Type B pancreatic cell (in vitro differentiated cells): ENCODE measurements around the gene CCDC57. TPM values are rescaled to one million over a fixed set of nuclear protein-coding genes. Genes with fewer than 3 reads are reported as not detected.

Experiments
- DNase-seq: peaks from one replicate; pipeline ENCODE4 v3.0.0; 2021; ENCODE audit warnings: mixed read lengths; ENCODE audit not compliant: unreplicated experiment; ENCODE audit errors: extremely low spot score
- H3K27ac Mint-ChIP-seq: 2 replicates; pipeline ENCODE4 v1.8.0; 2021; ENCODE audit warnings: mild to moderate bottlenecking, mixed read lengths
- H3K27me3 Mint-ChIP-seq: 2 replicates; pipeline ENCODE4 v1.8.0; 2021; ENCODE audit warnings: mixed read lengths
- H3K36me3 Mint-ChIP-seq: 2 replicates; pipeline ENCODE4 v1.8.0; 2021; ENCODE audit warnings: mixed read lengths
- H3K4me1 Mint-ChIP-seq: one replicate; pipeline ENCODE4 v1.8.0; 2021; ENCODE audit warnings: mixed read lengths; ENCODE audit not compliant: unreplicated experiment
- H3K4me3 Mint-ChIP-seq: 2 replicates; pipeline ENCODE4 v1.8.0; 2021; ENCODE audit warnings: mild to moderate bottlenecking, mixed read lengths
- H3K9me3 Mint-ChIP-seq: 2 replicates; pipeline ENCODE4 v1.8.0; 2021; ENCODE audit warnings: mixed read lengths
- total RNA-seq: library from RNA; stranded (reverse); gene quantifications from 2 replicates; pipeline ENCODE4 v1.2.1, GENCODE V29; 2021; ENCODE audit warnings: low replicate concordance
- TF ChIP-seq, protein P1 (sequence below): fragments of 200-600 bp; sonication (generic); conservative IDR thresholded peaks from 2 replicates; pipeline ENCODE4 v1.5.0; 2021; ENCODE audit warnings: antibody characterized with exemption, mild to moderate bottlenecking

CCDC57 gene
- total RNA-seq, 1 donor from 2014 or later: 58.7 TPM

DNA sequence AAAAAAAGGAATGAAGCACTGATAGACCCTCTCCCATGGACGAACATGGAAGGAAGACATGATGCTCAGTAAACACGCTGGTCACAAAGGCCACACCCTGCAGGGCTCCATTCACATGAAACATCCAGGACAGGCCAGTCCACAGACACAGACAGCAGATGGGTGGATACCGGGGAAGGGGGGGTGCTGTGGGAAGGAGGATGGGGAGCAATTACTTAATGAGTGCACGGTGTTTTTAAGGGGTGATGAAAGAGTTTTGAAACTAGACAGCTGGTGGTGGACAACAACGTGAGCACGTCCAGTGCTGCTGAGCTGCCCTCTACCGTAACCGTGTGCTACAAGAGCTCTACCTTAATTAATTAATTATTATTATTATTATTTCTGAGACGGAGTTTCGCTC is 10.2 kb upstream of the CCDC57 start:
- H3K4me1 Mint-ChIP-seq: no peaks in the 10 kb centered on the region
- no peak overlapping the region for H3K27ac Mint-ChIP-seq
- H3K9me3 Mint-ChIP-seq: no peaks in the 10 kb centered on the region
- TF ChIP-seq, protein P1, sequence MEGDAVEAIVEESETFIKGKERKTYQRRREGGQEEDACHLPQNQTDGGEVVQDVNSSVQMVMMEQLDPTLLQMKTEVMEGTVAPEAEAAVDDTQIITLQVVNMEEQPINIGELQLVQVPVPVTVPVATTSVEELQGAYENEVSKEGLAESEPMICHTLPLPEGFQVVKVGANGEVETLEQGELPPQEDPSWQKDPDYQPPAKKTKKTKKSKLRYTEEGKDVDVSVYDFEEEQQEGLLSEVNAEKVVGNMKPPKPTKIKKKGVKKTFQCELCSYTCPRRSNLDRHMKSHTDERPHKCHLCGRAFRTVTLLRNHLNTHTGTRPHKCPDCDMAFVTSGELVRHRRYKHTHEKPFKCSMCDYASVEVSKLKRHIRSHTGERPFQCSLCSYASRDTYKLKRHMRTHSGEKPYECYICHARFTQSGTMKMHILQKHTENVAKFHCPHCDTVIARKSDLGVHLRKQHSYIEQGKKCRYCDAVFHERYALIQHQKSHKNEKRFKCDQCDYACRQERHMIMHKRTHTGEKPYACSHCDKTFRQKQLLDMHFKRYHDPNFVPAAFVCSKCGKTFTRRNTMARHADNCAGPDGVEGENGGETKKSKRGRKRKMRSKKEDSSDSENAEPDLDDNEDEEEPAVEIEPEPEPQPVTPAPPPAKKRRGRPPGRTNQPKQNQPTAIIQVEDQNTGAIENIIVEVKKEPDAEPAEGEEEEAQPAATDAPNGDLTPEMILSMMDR: no peak
- no peak overlapping the region for H3K4me3 Mint-ChIP-seq
- H3K27me3 Mint-ChIP-seq: peaks cover 7% of the 10 kb centered on the region
- no peaks in the 10 kb centered on the region for H3K36me3 Mint-ChIP-seq
- no peak for DNase-seq

DNA sequence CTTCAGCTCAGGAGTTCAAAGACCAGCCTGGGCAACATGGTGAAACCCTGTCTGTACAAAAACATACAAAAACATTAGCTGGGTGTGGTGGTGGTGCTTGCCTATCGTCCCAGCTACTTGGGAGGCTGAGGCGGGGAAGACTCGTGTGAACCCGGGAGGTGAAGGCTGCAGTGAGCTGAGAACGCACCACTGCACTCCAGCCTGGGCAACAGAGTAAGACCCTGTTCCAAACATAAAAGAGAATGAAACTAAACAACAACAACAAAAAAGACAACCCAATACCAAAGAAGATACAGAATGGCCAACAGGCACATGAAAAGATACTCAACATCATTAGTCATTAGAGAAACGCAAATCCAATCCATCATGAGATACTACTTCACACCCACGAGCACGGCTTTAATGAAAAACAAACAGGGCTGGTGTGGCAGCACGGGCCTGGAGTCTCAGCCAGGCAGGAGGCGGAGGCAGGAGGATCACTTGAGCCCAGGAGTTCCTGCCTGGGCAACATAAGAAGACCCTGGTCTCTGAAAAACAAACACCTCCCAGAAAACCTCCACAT is 8.8 kb upstream of the CCDC57 start:
- Mint-ChIP-seq H3K4me1 (no peaks in the 10 kb centered on the region), H3K36me3 (no peaks in the 10 kb centered on the region), H3K27ac (no peak overlapping the region), H3K27me3 (peaks cover 4% of the 10 kb centered on the region), H3K9me3 (no peaks in the 10 kb centered on the region), H3K4me3 (no peak overlapping the region)
- TF ChIP-seq, protein P1: no peak
- DNase-seq: no peak

DNA sequence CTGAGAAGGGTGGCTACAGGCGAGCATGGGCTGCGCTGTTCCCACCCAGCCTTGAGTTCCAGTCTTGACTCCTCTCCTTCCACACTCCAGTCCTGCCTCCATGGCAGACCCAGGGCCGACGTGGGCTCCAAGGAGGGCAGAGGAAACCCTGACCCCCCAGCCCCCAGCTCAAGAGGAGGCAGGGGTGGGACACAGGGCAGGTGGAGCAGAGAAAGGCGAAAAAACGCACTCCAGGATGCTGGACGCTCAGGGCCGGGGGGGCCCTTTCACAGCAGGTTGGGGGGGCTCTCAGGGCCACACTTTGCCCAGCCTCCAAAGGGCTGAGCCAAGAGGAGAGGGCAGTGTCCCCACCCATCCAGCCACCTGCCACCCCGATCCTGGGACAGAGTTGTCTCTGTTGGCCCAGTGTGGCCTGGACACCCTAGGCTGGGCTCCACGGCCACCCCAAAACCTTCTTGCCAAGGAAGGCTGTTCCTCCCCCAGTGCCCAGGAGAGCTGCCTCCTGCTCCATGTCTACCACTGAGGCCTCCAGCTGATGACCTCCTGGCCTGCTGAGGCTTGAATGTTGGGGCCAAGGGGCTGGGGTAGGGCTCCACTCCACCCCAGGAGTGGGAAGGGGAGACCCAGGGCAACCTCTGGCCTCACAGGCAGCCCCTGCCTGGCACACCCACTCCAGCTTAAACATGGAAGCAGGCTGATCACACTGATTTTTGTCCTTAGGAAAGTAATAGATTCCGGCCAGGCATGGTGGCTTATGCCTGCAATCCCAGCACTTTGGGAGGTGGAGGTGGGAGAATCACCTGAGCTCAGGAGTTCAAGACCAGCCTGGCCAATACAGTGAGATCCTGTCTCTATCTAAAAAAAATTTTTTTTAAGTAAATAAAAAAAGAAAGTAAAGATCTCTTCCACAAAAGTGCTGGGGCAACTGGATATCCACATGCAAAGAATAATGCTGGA is 7.4 kb upstream of the CCDC57 start:
- Mint-ChIP-seq H3K4me1 (no peaks in the 10 kb centered on the region), H3K27ac (no peak overlapping the region), H3K27me3 (peaks cover 4% of the 10 kb centered on the region), H3K9me3 (no peaks in the 10 kb centered on the region), H3K36me3 (no peaks in the 10 kb centered on the region), H3K4me3 (no peak overlapping the region)
- no peak for DNase-seq
- TF ChIP-seq, protein P1: no peak

DNA sequence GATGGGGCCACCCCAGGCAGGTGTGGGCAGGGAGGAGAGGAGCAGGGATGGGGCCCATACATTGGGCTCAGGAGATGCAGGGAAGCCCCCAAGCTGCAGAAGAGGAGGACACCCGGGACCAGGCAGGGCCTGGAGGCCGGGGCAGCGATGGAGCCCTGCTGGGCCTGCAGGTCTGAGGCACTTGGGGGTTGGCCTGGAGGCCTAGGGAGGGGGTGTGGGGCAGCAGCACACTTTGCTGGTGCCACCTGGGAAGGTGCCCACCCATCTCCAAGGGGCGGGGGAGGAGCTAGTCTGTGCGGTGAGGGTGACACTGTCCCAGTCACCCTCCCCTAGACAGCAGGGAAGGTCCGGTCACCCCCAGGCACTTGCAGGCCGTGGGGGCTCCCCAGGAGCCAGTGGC is 6.4 kb upstream of the CCDC57 start:
- TF ChIP-seq, protein P1: no peak
- DNase-seq: no peak
- H3K4me3 Mint-ChIP-seq: no peak overlapping the region
- H3K36me3 Mint-ChIP-seq: no peaks in the 10 kb centered on the region
- H3K9me3 Mint-ChIP-seq: no peaks in the 10 kb centered on the region
- no peak overlapping the region for H3K27ac Mint-ChIP-seq
- peaks cover 4% of the 10 kb centered on the region for H3K27me3 Mint-ChIP-seq
- H3K4me1 Mint-ChIP-seq: no peaks in the 10 kb centered on the region

DNA sequence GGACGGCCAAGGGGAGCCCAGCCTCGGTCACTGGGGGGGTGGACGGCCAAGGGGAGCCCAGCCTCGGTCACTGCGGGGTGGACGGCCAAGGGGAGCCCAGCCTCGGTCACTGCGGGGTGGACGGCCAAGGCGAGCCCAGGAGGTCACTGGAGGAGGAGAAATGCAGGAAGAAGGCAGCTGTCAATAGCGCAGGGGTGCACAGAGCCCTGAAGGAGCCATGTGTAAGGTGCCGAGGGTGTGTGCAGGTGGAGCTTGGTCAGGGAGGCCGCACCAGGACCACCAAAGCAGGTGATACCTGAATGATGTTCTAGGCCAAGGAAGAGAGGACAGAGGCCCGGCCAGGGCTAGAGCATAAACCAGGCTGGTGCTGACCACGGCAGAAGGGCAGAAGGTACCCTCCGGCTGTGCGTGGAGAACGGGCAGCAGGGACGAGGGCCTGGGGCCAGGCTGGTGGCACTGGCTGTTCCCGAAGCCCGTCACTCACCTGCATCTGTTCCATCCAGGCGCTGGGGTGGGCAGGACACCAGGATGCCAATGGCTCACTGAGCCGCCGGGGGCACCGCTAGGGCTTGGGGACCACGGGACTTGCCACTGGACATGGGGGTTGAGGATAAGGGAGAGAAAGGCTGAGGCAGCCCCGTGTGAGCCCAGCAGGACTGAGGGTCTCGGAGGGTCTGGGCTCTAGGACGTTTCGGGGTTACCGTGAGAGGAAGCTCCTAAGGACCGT is 5.9 kb upstream of the CCDC57 start:
- Mint-ChIP-seq H3K4me3 (no peak overlapping the region), H3K27ac (no peak overlapping the region), H3K36me3 (no peaks in the 10 kb centered on the region), H3K27me3 (peaks cover 4% of the 10 kb centered on the region), H3K9me3 (no peaks in the 10 kb centered on the region), H3K4me1 (no peaks in the 10 kb centered on the region)
- TF ChIP-seq, protein P1: no peak
- DNase-seq: no peak
